ENCODE data around the gene OTOP3.

GRCh38 chr17:74890554-74890953 lies 45.1 kb upstream of the OTOP3 start:
- TF ChIP-seq EZH2phosphoT487 (IDR thresholded peaks at IDR 0.05; ENCODE audit: borderline replicate concordance, low read length) (no peak), EZH2 (IDR thresholded peaks at IDR 0.05; ENCODE audit: low read length, unreplicated experiment) (no peak)
- TF ChIP-seq, protein P1, sequence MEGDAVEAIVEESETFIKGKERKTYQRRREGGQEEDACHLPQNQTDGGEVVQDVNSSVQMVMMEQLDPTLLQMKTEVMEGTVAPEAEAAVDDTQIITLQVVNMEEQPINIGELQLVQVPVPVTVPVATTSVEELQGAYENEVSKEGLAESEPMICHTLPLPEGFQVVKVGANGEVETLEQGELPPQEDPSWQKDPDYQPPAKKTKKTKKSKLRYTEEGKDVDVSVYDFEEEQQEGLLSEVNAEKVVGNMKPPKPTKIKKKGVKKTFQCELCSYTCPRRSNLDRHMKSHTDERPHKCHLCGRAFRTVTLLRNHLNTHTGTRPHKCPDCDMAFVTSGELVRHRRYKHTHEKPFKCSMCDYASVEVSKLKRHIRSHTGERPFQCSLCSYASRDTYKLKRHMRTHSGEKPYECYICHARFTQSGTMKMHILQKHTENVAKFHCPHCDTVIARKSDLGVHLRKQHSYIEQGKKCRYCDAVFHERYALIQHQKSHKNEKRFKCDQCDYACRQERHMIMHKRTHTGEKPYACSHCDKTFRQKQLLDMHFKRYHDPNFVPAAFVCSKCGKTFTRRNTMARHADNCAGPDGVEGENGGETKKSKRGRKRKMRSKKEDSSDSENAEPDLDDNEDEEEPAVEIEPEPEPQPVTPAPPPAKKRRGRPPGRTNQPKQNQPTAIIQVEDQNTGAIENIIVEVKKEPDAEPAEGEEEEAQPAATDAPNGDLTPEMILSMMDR (conservative IDR thresholded peaks at IDR 0.05; ENCODE audit: low read depth, low read length) = no peak

Measured in PC-3 (cell line).